ENCODE results near the gene ATP7B. TPM values are rescaled to one million over a fixed set of nuclear protein-coding genes. Genes with fewer than 3 reads are reported as not detected.

Gene ATP7B
- total RNA-seq, 1 donor from 2014 or later: 5.8 TPM

DNA sequence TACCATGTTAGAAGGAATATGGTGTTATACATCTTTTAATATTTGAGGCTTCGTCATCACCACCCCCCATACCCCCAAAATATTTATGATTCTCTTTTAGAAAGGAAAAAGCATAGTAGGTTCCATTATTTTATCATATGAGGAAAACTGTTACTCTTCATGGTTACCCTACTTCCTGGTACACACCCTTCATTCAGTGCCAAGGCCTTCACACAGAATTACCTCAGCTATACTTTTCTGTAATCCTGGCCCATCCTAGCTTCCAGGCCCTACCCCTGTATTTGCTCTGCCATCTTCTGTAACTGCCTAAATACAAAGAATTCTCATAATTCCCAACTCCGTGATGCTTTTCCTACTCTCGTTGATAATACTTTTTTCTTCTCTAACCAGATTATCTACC, 8.9 kb upstream of the ATP7B start:
- Histone ChIP-seq H3K4me3 (no peak overlapping the region), H3K9me3 (no peaks in the 10 kb centered on the region), H3K27ac (no peak overlapping the region), H3K4me1 (no peaks in the 10 kb centered on the region), H3K36me3 (peaks cover 46% of the 10 kb centered on the region), H3K27me3 (no peaks in the 10 kb centered on the region)
- no peak for TF ChIP-seq CTCF (IDR thresholded peaks at IDR 0.05)
- intact Hi-C loops (cut with DNase I): no loop called here
- no peak for DNase-seq
- ATAC-seq: no peak

GRCh38 chr13:52016296-52016695, 5.0 kb upstream of the ATP7B start:
- Histone ChIP-seq H3K4me1 (peaks cover 13% of the 10 kb centered on the region), H3K4me3 (no peak overlapping the region), H3K27ac (no peak overlapping the region), H3K9me3 (no peaks in the 10 kb centered on the region), H3K27me3 (no peaks in the 10 kb centered on the region), H3K36me3 (peaks cover 21% of the 10 kb centered on the region)
- intact Hi-C loops (cut with DNase I): no loop called here
- ATAC-seq (no peak), DNase-seq (no peak)
- no peak for TF ChIP-seq CTCF (IDR thresholded peaks at IDR 0.05)

DNA sequence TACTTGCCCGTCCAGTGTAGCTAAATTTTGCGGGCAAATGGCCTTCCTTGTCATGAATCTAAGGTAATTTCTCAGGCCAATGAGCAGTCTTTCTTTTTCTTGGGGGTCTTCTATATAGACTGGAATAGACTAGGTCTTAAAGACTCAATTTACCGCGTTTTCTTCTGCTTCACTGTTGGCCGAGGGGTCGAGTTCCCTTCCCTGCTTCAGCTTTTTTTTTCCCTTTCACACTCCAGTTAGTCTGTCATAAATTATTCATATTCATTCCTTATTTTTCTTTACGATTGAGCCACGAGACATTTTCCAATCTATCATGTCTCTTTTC, 1.2 kb upstream of the ATP7B start:
- intact Hi-C loops (cut with DNase I): no loop called here
- ATAC-seq: no peak
- peak overlapping the region; percentile 83 for H3K27ac ChIP-seq

DNA sequence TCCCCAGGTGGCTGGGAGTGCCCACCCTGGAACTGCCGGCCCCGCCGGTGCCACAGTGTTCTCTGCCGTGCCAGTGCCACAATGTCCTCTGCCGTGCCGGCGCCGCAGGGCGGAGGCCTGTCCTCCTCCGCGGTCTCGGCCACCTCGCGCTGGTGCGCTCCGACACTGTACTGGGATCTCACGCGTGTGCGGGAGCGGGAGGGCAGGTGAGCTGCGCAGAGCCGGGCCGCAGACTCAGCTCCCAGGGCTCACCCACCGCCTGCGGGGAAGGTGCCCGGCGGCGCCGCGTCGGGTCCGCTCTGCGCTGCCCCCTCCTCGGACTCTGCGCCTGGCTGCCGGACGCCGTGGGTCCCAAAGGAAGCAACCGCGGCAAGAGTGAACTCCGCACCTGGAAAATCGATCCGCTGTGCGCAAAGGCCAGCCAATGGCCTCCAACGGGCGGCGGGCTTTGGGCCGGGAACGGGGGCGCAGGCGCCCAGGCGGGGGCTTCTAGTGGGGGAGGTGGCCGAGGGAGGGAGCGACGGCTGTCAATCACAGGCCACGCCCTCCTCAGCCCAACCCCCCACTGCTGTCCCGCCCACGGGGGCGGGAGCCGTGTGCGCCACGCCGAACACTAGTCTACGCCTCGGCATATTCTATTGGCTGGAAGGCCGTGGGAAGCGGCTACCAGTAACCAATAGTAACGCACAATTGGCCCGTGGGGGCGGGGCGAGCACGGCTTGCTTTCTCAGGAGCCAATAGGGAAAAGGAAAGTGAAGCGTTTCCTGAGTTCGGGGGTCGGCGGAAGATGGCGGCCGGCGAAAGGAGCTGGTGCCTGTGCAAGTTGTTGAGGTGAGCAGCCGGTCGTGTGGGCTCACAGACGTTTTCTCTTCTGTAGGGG, 622 bp upstream of the ATP7B start, which contains the start of gene ALG11:
TSS of gene ALG11 (plus strand) at position 767 of the 880 bp plus-strand sequence. CDS start at position 788, 21 bp downstream.
- no peaks in the 10 kb centered on the region for H3K9me3 ChIP-seq
- no peak for TF ChIP-seq CTCF (IDR thresholded peaks at IDR 0.05)
- no peaks in the 10 kb centered on the region for H3K27me3 ChIP-seq
- H3K4me1 ChIP-seq: peaks cover 18% of the 10 kb centered on the region
- DNase-seq: peak; percentile 100
- H3K36me3 ChIP-seq: no peaks in the 10 kb centered on the region
- peak; percentile 100 for ATAC-seq
- intact Hi-C loops (cut with DNase I): no loop called here
- peak within 1 kb of the TSS; percentile 83 for H3K27ac ChIP-seq
- peak within 1 kb of the TSS; percentile 84 for H3K4me3 ChIP-seq

More for the DNA sequence above, 1.2 kb upstream of the ATP7B start:
- no peak for DNase-seq
- H3K4me3 ChIP-seq: peak overlapping the region; percentile 84
- no peaks in the 10 kb centered on the region for H3K36me3 ChIP-seq
- H3K27me3 ChIP-seq: no peaks in the 10 kb centered on the region
- H3K4me1 ChIP-seq: peaks cover 18% of the 10 kb centered on the region
- TF ChIP-seq CTCF (IDR thresholded peaks at IDR 0.05): no peak
- H3K9me3 ChIP-seq: no peaks in the 10 kb centered on the region

- ATAC-seq (no peak), DNase-seq (no peak)
- intact Hi-C loops (cut with DNase I): no loop called here
- H3K36me3 ChIP-seq: no peaks in the 10 kb centered on the region
- H3K4me3 ChIP-seq: no peak overlapping the region
- no peaks in the 10 kb centered on the region for H3K27me3 ChIP-seq
- no peaks in the 10 kb centered on the region for H3K9me3 ChIP-seq
- H3K27ac ChIP-seq: no peak overlapping the region
- peaks cover 18% of the 10 kb centered on the region for H3K4me1 ChIP-seq
- TF ChIP-seq CTCF (IDR thresholded peaks at IDR 0.05): no peak
These were observed 1.3 kb downstream of the ATP7B start for GRCh38 chr13:52009946-52010345.

Measured in upper lobe of right lung (tissue), 1 donor.